Ovary (tissue), 3 donors: ENCODE results near the gene C8B.

Experiments
- EP300 ChIP-seq: sonication (generic); formaldehyde crosslinking; IDR thresholded peaks from one replicate; pipeline ENCODE4 v1.6.1; 2017; ENCODE audit warnings: antibody characterized with exemption
- POLR2A ChIP-seq: fragments of 450-650 bp; IDR thresholded peaks from one replicate; pipeline ENCODE4 v1.6.1; 2017; ENCODE audit warnings: antibody characterized with exemption, mild to moderate bottlenecking, moderate library complexity
- TF ChIP-seq, protein P1 (sequence below), 3 donors: fragments of 450-650 bp in 2 of 3; fragments of 200-600 bp in 1 of 3; IDR thresholded peaks; one replicate each; pipeline versions ENCODE4 v1.5.1 to v1.8.0; 2016 to 2022; ENCODE audit warnings: antibody characterized with exemption in 3 of 3, mild to moderate bottlenecking in 1 of 3
- donor health status: DM: no; HTN: no; CAD: no.

DNA sequence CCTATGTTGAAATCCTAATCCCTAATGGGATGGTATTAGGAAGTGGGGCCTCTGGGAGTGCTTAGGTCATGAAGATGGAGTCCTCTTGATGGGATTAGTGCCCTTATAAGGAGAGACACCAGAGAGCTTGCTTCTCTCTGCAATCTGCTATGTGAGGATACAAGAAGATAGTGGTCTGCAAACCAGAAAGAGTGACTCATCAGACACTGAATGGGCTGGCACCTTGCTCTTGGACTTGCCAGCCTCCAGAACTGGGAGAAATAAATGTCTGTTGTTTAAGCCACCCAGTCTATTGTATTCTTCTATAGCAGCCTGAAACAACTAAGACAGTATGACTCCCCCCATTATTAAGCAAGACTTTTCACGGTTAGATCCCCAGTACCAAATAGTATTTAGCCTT, 43.3 kb downstream of the C8B start:
- TF ChIP-seq POLR2A: no peak
- TF ChIP-seq, protein P1, sequence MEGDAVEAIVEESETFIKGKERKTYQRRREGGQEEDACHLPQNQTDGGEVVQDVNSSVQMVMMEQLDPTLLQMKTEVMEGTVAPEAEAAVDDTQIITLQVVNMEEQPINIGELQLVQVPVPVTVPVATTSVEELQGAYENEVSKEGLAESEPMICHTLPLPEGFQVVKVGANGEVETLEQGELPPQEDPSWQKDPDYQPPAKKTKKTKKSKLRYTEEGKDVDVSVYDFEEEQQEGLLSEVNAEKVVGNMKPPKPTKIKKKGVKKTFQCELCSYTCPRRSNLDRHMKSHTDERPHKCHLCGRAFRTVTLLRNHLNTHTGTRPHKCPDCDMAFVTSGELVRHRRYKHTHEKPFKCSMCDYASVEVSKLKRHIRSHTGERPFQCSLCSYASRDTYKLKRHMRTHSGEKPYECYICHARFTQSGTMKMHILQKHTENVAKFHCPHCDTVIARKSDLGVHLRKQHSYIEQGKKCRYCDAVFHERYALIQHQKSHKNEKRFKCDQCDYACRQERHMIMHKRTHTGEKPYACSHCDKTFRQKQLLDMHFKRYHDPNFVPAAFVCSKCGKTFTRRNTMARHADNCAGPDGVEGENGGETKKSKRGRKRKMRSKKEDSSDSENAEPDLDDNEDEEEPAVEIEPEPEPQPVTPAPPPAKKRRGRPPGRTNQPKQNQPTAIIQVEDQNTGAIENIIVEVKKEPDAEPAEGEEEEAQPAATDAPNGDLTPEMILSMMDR (IDR thresholded peaks at IDR 0.05): no peak
- no peak for TF ChIP-seq EP300
